CD8-positive, alpha-beta memory T cell (primary cell): Measurements from ENCODE around the gene GAS6. TPM values are rescaled to one million over a fixed set of nuclear protein-coding genes. Genes with fewer than 3 reads are reported as not detected.
"Not testable (repeated sequence)": the region's sequence is repeated elsewhere in the genome, so short reads cannot be mapped to it uniquely, and the experiment has no call there.

Experiments used
- CTCF ChIA-PET: fragments of 350-600 bp; sonication (Branson Sonifier 250); formaldehyde crosslinking; loops from one replicate; lab custom pipeline; 2021; ENCODE audit warnings: antibody characterized with exemption; lab: Charles Lee
- POLR2A ChIA-PET: fragments of 350-600 bp; sonication (Branson Sonifier 250); formaldehyde crosslinking; loops from one replicate; lab custom pipeline; 2021; ENCODE audit warnings: antibody characterized with exemption; lab: Charles Lee
- DNase-seq, 5 donors: peaks; one replicate each; pipeline versions ENCODE4 v3.0.0 to v3.0.0-alpha.2; 2020 to 2022; ENCODE audit warnings: mixed read lengths in 1 of 5
- H3K27ac ChIP-seq: one replicate; pipeline ENCODE4 v1.7.0; 2013; ENCODE audit warnings: low read depth, mild to moderate bottlenecking, low read length, moderate library complexity
- H3K27me3 ChIP-seq: 2 replicates; pipeline ENCODE4 v1.7.0; 2013; ENCODE audit warnings: low read length, mild to moderate bottlenecking; ENCODE audit not compliant: insufficient read depth, poor library complexity, severe bottlenecking
- H3K36me3 ChIP-seq: 2 replicates; pipeline ENCODE4 v1.7.0; 2013; ENCODE audit warnings: mild to moderate bottlenecking, low read length, moderate library complexity; ENCODE audit not compliant: insufficient read depth
- H3K4me1 ChIP-seq: 2 replicates; pipeline ENCODE4 v1.7.0; 2013; ENCODE audit warnings: mild to moderate bottlenecking, low read length, moderate library complexity; ENCODE audit not compliant: insufficient read depth
- H3K4me3 ChIP-seq: 2 replicates; pipeline ENCODE4 v1.7.0; 2013; ENCODE audit warnings: mild to moderate bottlenecking, low read length
- H3K9me3 ChIP-seq: 2 replicates; pipeline ENCODE4 v1.7.0; 2013; ENCODE audit warnings: mild to moderate bottlenecking, low read length
- H3K27ac Mint-ChIP-seq, 8 donors: one replicate each; pipeline ENCODE4 v1.8.0; 2020 to 2021; ENCODE audit warnings: mixed read lengths in 8 of 8, mild to moderate bottlenecking in 6 of 8, inconsistent platforms in 3 of 8, moderate library complexity in 3 of 8
- H3K27me3 Mint-ChIP-seq, 2 donors: one replicate each; pipeline ENCODE4 v1.8.0; 2020 to 2021; ENCODE audit warnings: mixed read lengths in 2 of 2, mild to moderate bottlenecking in 1 of 2, moderate library complexity in 1 of 2
- H3K36me3 Mint-ChIP-seq, 3 donors: one replicate each; pipeline ENCODE4 v1.8.0; 2020 to 2021; ENCODE audit warnings: mixed read lengths in 3 of 3, inconsistent platforms in 1 of 3, mild to moderate bottlenecking in 1 of 3
- H3K4me1 Mint-ChIP-seq, 3 donors: one replicate each; pipeline ENCODE4 v1.8.0; 2020 to 2021; ENCODE audit warnings: mixed read lengths in 3 of 3, inconsistent platforms in 1 of 3, mild to moderate bottlenecking in 1 of 3
- H3K4me3 Mint-ChIP-seq, 7 donors: one replicate each; pipeline ENCODE4 v1.8.0; 2020 to 2021; ENCODE audit warnings: mixed read lengths in 7 of 7, mild to moderate bottlenecking in 6 of 7, moderate library complexity in 4 of 7, inconsistent platforms in 2 of 7
- H3K9me3 Mint-ChIP-seq, 5 donors: one replicate each; pipeline ENCODE4 v1.8.0; 2020 to 2022; ENCODE audit warnings: mixed read lengths in 5 of 5, mild to moderate bottlenecking in 3 of 5, moderate library complexity in 2 of 5, inconsistent platforms in 1 of 5
- polyA plus RNA-seq: library from polyadenylated mRNA; unstranded; fragments of 300-500 nt; fragmentation: Illumina TruSeq; gene quantifications from one replicate; pipeline ENCODE4 v1.2.3, GENCODE V29; 2021
- total RNA-seq, 2 experiments: library from RNA; stranded (reverse); gene quantifications; one replicate each; pipeline ENCODE4 v1.2.3, GENCODE V29; 2021

The GAS6 gene
- total and polyA plus RNA-seq, 3 experiments from 2014 or later, result 0.42 to 0.50 (median 0.47) TPM

DNA sequence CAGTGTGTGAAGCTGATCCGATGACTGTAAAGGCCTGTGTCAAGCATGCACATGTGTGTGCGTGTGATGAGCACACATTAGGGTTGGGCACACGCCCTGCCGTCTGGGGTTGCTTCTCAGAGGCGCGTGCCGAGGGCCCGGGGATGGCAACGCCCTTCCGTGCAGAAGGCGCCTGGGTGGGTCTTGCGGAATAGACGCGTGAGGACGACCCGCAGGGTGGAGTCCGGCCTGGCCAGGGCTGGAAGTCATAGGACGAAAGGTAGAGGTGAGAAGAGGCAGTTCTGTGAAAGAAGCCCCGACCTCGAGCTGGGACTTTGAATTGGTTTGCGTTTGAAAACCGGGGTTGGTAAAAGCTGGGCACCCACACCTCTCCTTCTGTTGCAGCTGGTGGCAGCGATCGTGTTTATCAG, 69.1 kb downstream of the GAS6 start:
- peak in 1 of 5 donors; percentile 27 for DNase-seq
- ChIA-PET CTCF (no interaction called here), POLR2A (no interaction called here)
- no peaks in the 10 kb centered on the region for H3K27me3 ChIP-seq
- Mint-ChIP-seq H3K4me1 (no peaks in the 10 kb centered on the region), H3K27me3 (peaks cover 2 to 7% of the 10 kb centered on the region in 2 donors), H3K27ac (no peak overlapping the region), H3K9me3 (no peaks in the 10 kb centered on the region), H3K36me3 (no peaks in the 10 kb centered on the region), H3K4me3 (no peak overlapping the region)
- H3K4me3 ChIP-seq, result no peak overlapping the region
- H3K27ac ChIP-seq, result no peak overlapping the region
- H3K36me3 ChIP-seq, result no peaks in the 10 kb centered on the region
- no peaks in the 10 kb centered on the region for H3K4me1 ChIP-seq
- no peaks in the 10 kb centered on the region for H3K9me3 ChIP-seq

DNA sequence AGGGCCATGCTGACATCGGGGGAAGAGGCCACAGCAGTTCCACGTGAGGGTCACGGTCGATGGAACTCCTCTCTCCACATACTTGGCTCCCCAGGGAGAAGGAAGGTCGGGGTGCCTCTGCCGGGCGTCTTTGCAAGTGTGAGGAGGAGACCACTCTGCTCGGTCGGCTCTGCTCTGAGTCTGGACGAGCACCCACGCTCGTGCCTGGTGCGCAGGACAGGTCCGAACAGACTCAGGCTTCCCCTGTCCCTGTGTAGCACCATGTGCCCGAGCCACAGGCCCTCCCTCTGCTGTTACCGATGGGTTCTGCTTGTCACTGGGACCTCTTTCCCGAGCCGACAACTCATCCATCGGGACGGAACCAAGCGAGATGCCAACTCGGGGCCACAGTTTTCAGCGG, 69.8 kb downstream of the GAS6 start:
- Mint-ChIP-seq H3K4me3 (no peak overlapping the region), H3K27me3 (peaks cover 5 to 12% of the 10 kb centered on the region in 2 donors), H3K9me3 (no peaks in the 10 kb centered on the region), H3K27ac (peak overlapping the region in 1 of 8 donors; percentile 87), H3K4me1 (no peaks in the 10 kb centered on the region), H3K36me3 (no peaks in the 10 kb centered on the region)
- Histone ChIP-seq H3K4me3 (no peak overlapping the region), H3K9me3 (no peaks in the 10 kb centered on the region), H3K27ac (no peak overlapping the region), H3K36me3 (no peaks in the 10 kb centered on the region), H3K27me3 (no peaks in the 10 kb centered on the region), H3K4me1 (no peaks in the 10 kb centered on the region)
- CTCF ChIA-PET, result no interaction called here
- peak in 1 of 5 donors; percentile 33 for DNase-seq
- POLR2A ChIA-PET, result no interaction called here

DNA sequence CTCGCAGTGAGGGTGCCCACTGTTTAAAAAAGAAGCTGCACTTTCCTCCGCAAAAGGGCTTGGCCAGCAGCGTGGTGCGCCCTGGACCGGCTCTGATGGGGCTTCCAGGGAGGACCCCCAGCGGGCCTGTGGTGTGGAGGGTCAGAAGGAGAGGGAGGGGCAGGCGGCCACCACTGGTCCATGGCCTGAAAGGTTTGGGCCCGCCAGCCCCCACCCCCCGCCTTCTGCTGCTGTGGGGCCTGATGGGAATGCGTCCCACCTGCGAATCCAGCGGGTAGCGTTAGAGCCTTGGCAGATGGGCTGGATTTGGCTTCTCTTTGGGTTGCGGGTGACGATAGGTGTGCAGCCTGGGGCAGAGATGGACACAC, 70.2 kb downstream of the GAS6 start:
- no peak for DNase-seq
- H3K27me3 ChIP-seq, result no peaks in the 10 kb centered on the region
- no peaks in the 10 kb centered on the region for H3K4me1 Mint-ChIP-seq
- H3K4me1 ChIP-seq, result no peaks in the 10 kb centered on the region
- no peaks in the 10 kb centered on the region for H3K9me3 Mint-ChIP-seq
- H3K9me3 ChIP-seq, result no peaks in the 10 kb centered on the region
- peak overlapping the region in 1 of 8 donors; percentile 87 for H3K27ac Mint-ChIP-seq
- no peaks in the 10 kb centered on the region for H3K36me3 ChIP-seq
- H3K4me3 Mint-ChIP-seq, result no peak overlapping the region
- ChIA-PET POLR2A (no interaction called here), CTCF (no interaction called here)
- H3K4me3 ChIP-seq, result no peak overlapping the region
- no peaks in the 10 kb centered on the region for H3K36me3 Mint-ChIP-seq
- H3K27ac ChIP-seq, result no peak overlapping the region
- H3K27me3 Mint-ChIP-seq, result peaks cover 5 to 15% of the 10 kb centered on the region in 2 donors

DNA sequence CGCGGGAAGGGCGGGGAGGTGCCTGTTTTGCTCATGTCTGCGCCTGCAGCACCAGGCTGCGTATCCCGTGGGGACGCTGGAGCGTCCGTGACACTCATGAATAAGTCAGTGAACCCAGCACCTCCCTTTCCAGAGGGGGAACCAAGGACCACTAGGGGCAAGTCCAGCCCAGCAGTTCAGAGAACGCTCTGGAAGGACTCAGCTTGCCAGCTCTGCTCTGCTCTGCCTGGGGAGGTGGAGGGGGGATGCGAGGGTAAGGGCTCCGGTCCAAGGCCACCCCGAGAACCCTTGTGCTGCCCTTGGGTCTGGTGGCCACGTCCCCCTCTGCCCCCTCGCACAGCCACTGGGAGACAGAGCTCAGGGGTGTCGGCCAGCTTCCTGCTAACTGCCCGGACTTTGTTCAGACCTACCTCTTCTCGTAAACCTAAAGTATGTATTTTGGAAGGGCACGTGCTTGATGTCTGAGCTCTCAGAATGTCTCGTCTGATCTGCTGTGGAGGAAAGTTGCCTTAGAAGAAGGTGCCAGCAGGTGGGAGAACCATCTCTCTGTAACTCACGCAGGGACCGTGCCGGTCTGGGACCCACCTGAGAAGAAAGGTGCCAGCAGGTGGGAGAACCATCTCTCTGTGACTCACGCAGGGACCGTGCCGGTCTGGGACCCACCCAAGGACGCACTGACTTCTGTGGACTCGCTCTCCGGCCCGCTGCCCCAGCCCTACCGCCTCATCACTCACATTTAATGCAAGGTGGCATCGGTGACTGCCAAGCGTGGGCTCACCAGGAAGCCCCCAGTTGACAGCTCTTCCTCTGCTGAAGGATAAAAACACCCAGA, 70.8 kb downstream of the GAS6 start:
- Mint-ChIP-seq H3K36me3 (no peaks in the 10 kb centered on the region), H3K4me1 (no peaks in the 10 kb centered on the region), H3K27me3 (peaks cover 9 to 15% of the 10 kb centered on the region in 2 donors), H3K4me3 (no peak overlapping the region), H3K27ac (peak overlapping the region in 1 of 8 donors; percentile 67), H3K9me3 (no peaks in the 10 kb centered on the region)
- Histone ChIP-seq H3K36me3 (no peaks in the 10 kb centered on the region), H3K9me3 (no peaks in the 10 kb centered on the region), H3K27ac (no peak overlapping the region), H3K4me3 (no peak overlapping the region), H3K27me3 (no peaks in the 10 kb centered on the region), H3K4me1 (no peaks in the 10 kb centered on the region)
- ChIA-PET POLR2A (no interaction called here), CTCF (no interaction called here)
- no peak for DNase-seq

DNA sequence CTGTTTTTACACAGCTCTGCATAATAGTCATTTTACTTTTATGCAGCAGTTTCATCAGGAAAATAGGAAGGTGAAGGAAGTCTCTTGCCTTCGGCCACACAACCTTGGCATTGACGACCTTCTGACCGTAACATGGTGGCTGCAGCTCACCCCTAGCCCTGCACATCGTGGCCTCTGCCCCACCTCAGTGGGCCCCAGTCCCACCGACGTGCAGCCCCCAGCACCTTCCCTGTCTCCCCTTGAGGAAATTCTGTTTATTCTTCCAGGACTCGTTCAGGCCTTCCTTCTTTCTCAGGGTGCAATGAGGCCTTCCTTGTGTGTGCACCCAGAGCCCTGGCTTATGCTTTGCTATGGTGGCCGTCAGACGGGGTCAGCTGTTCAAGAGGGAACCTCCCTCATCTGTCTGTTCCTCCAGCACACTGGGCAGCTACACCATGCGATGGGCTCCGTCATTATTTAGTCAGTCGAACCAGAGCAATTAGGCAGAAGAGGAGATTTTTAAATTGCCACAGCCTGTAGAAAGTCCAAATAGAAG, 71.6 kb downstream of the GAS6 start:
- Mint-ChIP-seq H3K9me3 (no peaks in the 10 kb centered on the region), H3K4me1 (no peaks in the 10 kb centered on the region), H3K27me3 (peaks cover 9 to 15% of the 10 kb centered on the region in 2 donors), H3K27ac (no peak overlapping the region), H3K4me3 (no peak overlapping the region), H3K36me3 (no peaks in the 10 kb centered on the region)
- ChIA-PET CTCF (no interaction called here), POLR2A (no interaction called here)
- Histone ChIP-seq H3K4me3 (no peak overlapping the region), H3K27ac (no peak overlapping the region), H3K27me3 (no peaks in the 10 kb centered on the region), H3K4me1 (no peaks in the 10 kb centered on the region), H3K9me3 (no peaks in the 10 kb centered on the region), H3K36me3 (no peaks in the 10 kb centered on the region)
- DNase-seq, result no peak

DNA sequence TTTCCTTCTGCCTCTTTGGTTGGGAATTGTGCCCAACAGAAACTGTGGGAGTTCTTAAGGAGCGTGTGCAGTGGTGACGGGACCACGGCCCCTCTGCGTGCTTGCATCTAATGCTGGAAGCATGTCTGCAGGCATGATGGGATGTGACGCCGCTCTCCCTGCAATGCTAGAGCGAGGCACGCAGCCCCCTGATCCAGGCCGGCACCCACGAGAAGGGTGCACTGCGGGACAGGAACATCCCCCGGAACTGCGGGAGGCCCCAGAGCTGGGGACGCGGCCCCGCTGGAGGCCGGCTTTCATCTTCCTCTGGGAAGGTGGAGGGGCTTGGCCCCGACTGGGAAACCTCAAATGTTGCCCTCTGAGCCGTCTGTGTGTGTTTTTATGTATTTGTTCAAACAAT, 72.1 kb downstream of the GAS6 start:
- CTCF ChIA-PET, result no interaction called here
- H3K9me3 ChIP-seq, result no peaks in the 10 kb centered on the region
- Mint-ChIP-seq H3K27ac (peak overlapping the region in 1 of 8 donors; percentile 24), H3K4me3 (no peak overlapping the region), H3K36me3 (no peaks in the 10 kb centered on the region), H3K4me1 (no peaks in the 10 kb centered on the region), H3K9me3 (no peaks in the 10 kb centered on the region), H3K27me3 (peaks cover 9 to 15% of the 10 kb centered on the region in 2 donors)
- H3K36me3 ChIP-seq, result no peaks in the 10 kb centered on the region
- POLR2A ChIA-PET, result no interaction called here
- no peak overlapping the region for H3K4me3 ChIP-seq
- no peak for DNase-seq
- H3K27ac ChIP-seq, result no peak overlapping the region
- no peaks in the 10 kb centered on the region for H3K27me3 ChIP-seq
- H3K4me1 ChIP-seq, result no peaks in the 10 kb centered on the region

DNA sequence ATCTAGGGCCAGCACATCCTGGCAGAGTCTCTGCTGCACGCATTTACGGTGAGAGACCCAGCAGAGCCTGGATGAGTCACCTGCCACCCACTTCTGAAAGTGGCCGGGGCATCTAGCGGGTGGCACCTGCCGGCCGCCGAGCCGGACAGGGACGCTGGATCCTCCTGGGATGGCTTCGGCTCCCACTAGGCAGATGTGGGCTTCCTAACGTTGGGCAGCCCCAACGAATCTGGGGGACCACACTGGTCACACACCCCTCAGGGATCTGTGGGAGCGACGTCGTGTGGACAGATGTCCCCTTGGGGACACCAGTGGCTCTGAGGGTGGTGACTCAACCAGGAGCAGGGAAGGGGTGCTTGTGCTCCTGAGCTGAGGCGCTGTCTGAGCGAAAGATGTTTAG, 72.7 kb downstream of the GAS6 start:
- no peaks in the 10 kb centered on the region for H3K36me3 ChIP-seq
- no peak overlapping the region for H3K4me3 ChIP-seq

DNA sequence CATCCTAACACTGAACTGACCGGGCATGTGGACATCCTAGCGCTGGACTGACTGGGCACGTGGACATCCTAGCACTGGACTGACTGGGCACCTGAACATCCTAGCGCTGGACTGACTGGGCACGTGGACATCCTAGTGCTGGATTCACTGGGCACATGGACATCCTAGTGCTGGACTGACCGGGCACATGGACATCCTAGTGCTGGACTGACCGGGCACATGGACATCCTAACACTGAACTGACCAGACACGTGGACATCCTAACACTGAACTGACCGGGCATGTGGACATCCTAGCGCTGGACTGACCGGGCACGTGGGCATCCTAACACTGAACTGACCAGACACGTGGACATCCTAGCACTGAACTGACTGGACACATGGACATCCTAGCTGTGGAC, 73.9 kb downstream of the GAS6 start:
- H3K4me3 Mint-ChIP-seq, H3K36me3 Mint-ChIP-seq: not testable (repeated sequence)

More for the DNA sequence above, 72.7 kb downstream of the GAS6 start:
- Histone ChIP-seq H3K4me1 (no peaks in the 10 kb centered on the region), H3K9me3 (no peaks in the 10 kb centered on the region), H3K27ac (no peak overlapping the region), H3K27me3 (no peaks in the 10 kb centered on the region)
- Mint-ChIP-seq H3K4me3 (no peak overlapping the region), H3K27me3 (peaks cover 9 to 15% of the 10 kb centered on the region in 2 donors), H3K27ac (no peak overlapping the region), H3K36me3 (no peaks in the 10 kb centered on the region), H3K4me1 (no peaks in the 10 kb centered on the region), H3K9me3 (no peaks in the 10 kb centered on the region)
- no peak for DNase-seq
- ChIA-PET CTCF (no interaction called here), POLR2A (no interaction called here)

More for the DNA sequence above, 73.9 kb downstream of the GAS6 start:
- DNase-seq, CTCF ChIA-PET, H3K27ac Mint-ChIP-seq, POLR2A ChIA-PET, H3K4me3 ChIP-seq, H3K27me3 ChIP-seq, H3K27ac ChIP-seq, H3K9me3 ChIP-seq, H3K4me1 Mint-ChIP-seq, H3K4me1 ChIP-seq, H3K9me3 Mint-ChIP-seq, H3K36me3 ChIP-seq: not testable (repeated sequence)
- H3K27me3 Mint-ChIP-seq, result peaks cover 9 to 17% of the 10 kb centered on the region in 2 donors
